Neural crest cell (in vitro differentiated cells): ENCODE data around the gene MARK1. TPM values are rescaled to one million over a fixed set of nuclear protein-coding genes. Genes with fewer than 3 reads are reported as not detected.

Source experiments
- DNase-seq: peaks from one replicate; pipeline ENCODE4 v3.0.0; 2021; ENCODE audit warnings: low read depth, mixed read lengths, low spot score
- H3K27ac Mint-ChIP-seq: one replicate; pipeline ENCODE4 v1.8.0; 2021; ENCODE audit warnings: mild to moderate bottlenecking, mixed read lengths; ENCODE audit not compliant: unreplicated experiment
- H3K27me3 Mint-ChIP-seq: 2 replicates; pipeline ENCODE4 v1.8.0; 2021; ENCODE audit warnings: low read depth, mild to moderate bottlenecking, mixed read lengths
- H3K36me3 Mint-ChIP-seq: 2 replicates; pipeline ENCODE4 v1.8.0; 2021; ENCODE audit warnings: low read depth, mild to moderate bottlenecking, mixed read lengths
- H3K4me1 Mint-ChIP-seq: 2 replicates; pipeline ENCODE4 v1.8.0; 2021; ENCODE audit warnings: mixed read lengths
- H3K4me3 Mint-ChIP-seq: one replicate; pipeline ENCODE4 v1.8.0; 2021; ENCODE audit warnings: mild to moderate bottlenecking, mixed read lengths
- H3K9me3 Mint-ChIP-seq: 2 replicates; pipeline ENCODE4 v1.8.0; 2021; ENCODE audit warnings: mixed read lengths
- CTCF ChIP-seq: fragments of 200-600 bp; sonication (generic); conservative IDR thresholded peaks from 2 replicates; pipeline ENCODE4 v1.5.0; 2021; ENCODE audit warnings: antibody characterized with exemption, mild to moderate bottlenecking
- total RNA-seq: library from RNA; stranded (reverse); gene quantifications from 2 replicates; pipeline ENCODE4 v1.2.1, GENCODE V29; 2021

The MARK1 gene
- total RNA-seq, 1 donor from 2014 or later: 14.6 TPM

GRCh38 chr1:220504329-220504728 lies 23.6 kb upstream of the MARK1 start:
- H3K36me3 Mint-ChIP-seq: no peaks in the 10 kb centered on the region
- H3K4me1 Mint-ChIP-seq: no peaks in the 10 kb centered on the region
- no peaks in the 10 kb centered on the region for H3K9me3 Mint-ChIP-seq
- H3K27me3 Mint-ChIP-seq: no peaks in the 10 kb centered on the region
- no peak overlapping the region for H3K27ac Mint-ChIP-seq
- no peak overlapping the region for H3K4me3 Mint-ChIP-seq
- DNase-seq: no peak
- TF ChIP-seq CTCF: no peak

GRCh38 chr1:220507085-220507484 lies 20.9 kb upstream of the MARK1 start:
- Mint-ChIP-seq H3K4me1 (no peaks in the 10 kb centered on the region), H3K36me3 (no peaks in the 10 kb centered on the region), H3K4me3 (no peak overlapping the region), H3K9me3 (no peaks in the 10 kb centered on the region), H3K27ac (no peak overlapping the region), H3K27me3 (peaks cover 3% of the 10 kb centered on the region)
- no peak for TF ChIP-seq CTCF
- no peak for DNase-seq

GRCh38 chr1:220511179-220511578 lies 16.8 kb upstream of the MARK1 start:
- H3K4me3 Mint-ChIP-seq: no peak overlapping the region
- DNase-seq: no peak
- no peak overlapping the region for H3K27ac Mint-ChIP-seq
- no peaks in the 10 kb centered on the region for H3K9me3 Mint-ChIP-seq
- peaks cover 3% of the 10 kb centered on the region for H3K27me3 Mint-ChIP-seq
- peaks cover 3% of the 10 kb centered on the region for H3K4me1 Mint-ChIP-seq
- no peak for TF ChIP-seq CTCF
- H3K36me3 Mint-ChIP-seq: no peaks in the 10 kb centered on the region

- DNase-seq: no peak
- Mint-ChIP-seq H3K27ac (no peak overlapping the region), H3K4me1 (peaks cover 5% of the 10 kb centered on the region), H3K36me3 (no peaks in the 10 kb centered on the region), H3K4me3 (no peak overlapping the region), H3K9me3 (no peaks in the 10 kb centered on the region), H3K27me3 (peaks cover 3% of the 10 kb centered on the region)
- peak; percentile 45 for TF ChIP-seq CTCF
Measured at GRCh38 chr1:220511785-220512184, 16.2 kb upstream of the MARK1 start.

- no peak overlapping the region for H3K4me3 Mint-ChIP-seq
Measured at GRCh38 chr1:220513834-220514233, 14.1 kb upstream of the MARK1 start.

More at GRCh38 chr1:220513834-220514233, 14.1 kb upstream of the MARK1 start:
- H3K27me3 Mint-ChIP-seq: peaks cover 3% of the 10 kb centered on the region
- H3K27ac Mint-ChIP-seq: no peak overlapping the region
- no peak for DNase-seq
- H3K36me3 Mint-ChIP-seq: no peaks in the 10 kb centered on the region
- TF ChIP-seq CTCF: no peak
- peaks cover 3% of the 10 kb centered on the region for H3K9me3 Mint-ChIP-seq
- H3K4me1 Mint-ChIP-seq: peaks cover 5% of the 10 kb centered on the region
